Heart left ventricle (tissue), 16 donors: ENCODE results near the gene PAFAH1B2. TPM values are rescaled to one million over a fixed set of nuclear protein-coding genes. Genes with fewer than 3 reads are reported as not detected.

Experiments used
- ATAC-seq, 4 donors: fragments of 200-7000 bp; cut with Tn5 transposase; one replicate each; pipeline ENCODE4 v1.9.1; 2020 to 2022; ENCODE audit warnings: moderate library complexity in 4 of 4, mild to moderate bottlenecking in 3 of 4, moderate number of reproducible peaks in 1 of 4
- DNase-seq, 5 donors: peaks; one replicate each; pipeline ENCODE4 v3.0.0-alpha.2; 2020
- H3K27ac ChIP-seq, 12 donors: fragments of 200-600 bp; sonication (generic) in 4 of 12; one replicate each; pipeline versions ENCODE4 v1.5.0 to v1.8.0; 2016 to 2022; ENCODE audit warnings: mild to moderate bottlenecking in 2 of 12
- H3K27me3 ChIP-seq, 9 donors: fragments of 200-600 bp; sonication (generic) in 2 of 9; one replicate each; pipeline versions ENCODE4 v1.5.1 to v1.8.0; 2016 to 2022; ENCODE audit warnings: mild to moderate bottlenecking in 3 of 9
- H3K36me3 ChIP-seq, 9 donors: fragments of 200-600 bp; sonication (generic) in 2 of 9; one replicate each; pipeline versions ENCODE4 v1.5.0 to v1.8.0; 2018 to 2022; ENCODE audit warnings: mild to moderate bottlenecking in 2 of 9
- H3K4me1 ChIP-seq, 12 donors: fragments of 200-600 bp; sonication (generic) in 4 of 12; one replicate each; pipeline versions ENCODE4 v1.5.0 to v1.8.0; 2016 to 2022; ENCODE audit warnings: mild to moderate bottlenecking in 3 of 12
- H3K4me3 ChIP-seq, 12 donors: fragments of 200-600 bp; sonication (generic) in 4 of 12; one replicate each; pipeline versions ENCODE4 v1.5.0 to v1.8.0; 2017 to 2022; ENCODE audit warnings: mild to moderate bottlenecking in 9 of 12, moderate library complexity in 4 of 12
- H3K9me3 ChIP-seq, 12 donors: fragments of 200-600 bp; sonication (generic) in 4 of 12; one replicate each; pipeline versions ENCODE4 v1.5.0 to v1.8.0; 2016 to 2022; ENCODE audit warnings: mild to moderate bottlenecking in 1 of 12
- POLR2A ChIP-seq, 2 donors: fragments of 450-650 bp; IDR thresholded peaks; one replicate each; pipeline ENCODE4 v1.6.1; 2017; ENCODE audit warnings: antibody characterized with exemption in 2 of 2, mild to moderate bottlenecking in 2 of 2, moderate library complexity in 2 of 2
- WGBS, 4 donors: extraction: QIAGEN DNeasy Blood & Tissue Kit in 2 of 4; methylation state at CpG; one replicate each; pipeline versions ENCODE4 v1.1.5 to v1.1.7; 2013 to 2018; 5-methylcytosine and 5-hydroxymethylcytosine counted together
- intact Hi-C, 10 donors: fragments of 100-400 bp; cut with DNase I; formaldehyde crosslinking; loops; one replicate each; pipeline versions ENCODE4 v1.11.1 to v1.14.2; 2022
- polyA plus RNA-seq, 2 donors: library from polyadenylated mRNA; stranded (reverse); fragments of 200-250 nt; gene quantifications; one replicate each; pipeline ENCODE4 v1.2.3, GENCODE V29; 2013
- total RNA-seq, 9 donors: library from RNA; depleted of rRNA in 2 of 9; stranded (reverse); fragments of >200 nt in 2 of 9; fragmentation: NEBNext Ultra II Directional in 3 of 9; extraction: Animal tissue kit (Norgen Biotek cat#: 25700) in 3 of 9; gene quantifications; one replicate each; pipeline versions ENCODE4 v1.1.0 to v1.2.4, GENCODE V29; 2016 to 2023
- TF ChIP-seq, protein P1 (sequence below), 12 donors: fragments of 200-600 bp; sonication (generic) in 4 of 12; IDR thresholded peaks; one replicate each; pipeline versions ENCODE4 v1.5.0 to v1.8.0; 2018 to 2022; ENCODE audit warnings: antibody characterized with exemption in 12 of 12, mild to moderate bottlenecking in 5 of 12
- donor health status: ischemic (EF 13 %, LVEDD 7.1; RV severe dilation, severe dysfunction).
- donor health status: healthy with polysubstance abuse.
- donor health status: DM: no; HTN: yes; CAD: no.
- donor health status: DM: no; HTN: no; CAD: no.
- donor health status: ischemic (EF 25% LVEDD 6.9; RV normal size, moderate dysfunction).
- donor health status: ischemic (EF 25% LVEDD 5.7; RV mildly dilated, moderate dysfunction).
- donor health status: healthy.
- donor health status: DM: yes; HTN: yes; CAD: no.
- donor health status: ischemic (EF 35%, LVEDD 5.7; RV mildly dilated, moderate dysfunction).
- donor health status: nonischemic (EF 11% LVEDD 7.7; RV severe dilation, severe dysfunction).
- donor health status: DM: yes; HTN: yes; CAD: no.
- donor health status: PGD.
- donor health status: ischemic (EF 29% LVEDD 5.4; RV normal size, mild dysfunction).
- donor health status: nonischemic (EF 23%, LVEDD 6.1; RV moderate dilation, normal function).

Gene PAFAH1B2
- total and polyA plus RNA-seq, 11 donors: 16.7 to 81.1 (median 65.6) TPM

DNA sequence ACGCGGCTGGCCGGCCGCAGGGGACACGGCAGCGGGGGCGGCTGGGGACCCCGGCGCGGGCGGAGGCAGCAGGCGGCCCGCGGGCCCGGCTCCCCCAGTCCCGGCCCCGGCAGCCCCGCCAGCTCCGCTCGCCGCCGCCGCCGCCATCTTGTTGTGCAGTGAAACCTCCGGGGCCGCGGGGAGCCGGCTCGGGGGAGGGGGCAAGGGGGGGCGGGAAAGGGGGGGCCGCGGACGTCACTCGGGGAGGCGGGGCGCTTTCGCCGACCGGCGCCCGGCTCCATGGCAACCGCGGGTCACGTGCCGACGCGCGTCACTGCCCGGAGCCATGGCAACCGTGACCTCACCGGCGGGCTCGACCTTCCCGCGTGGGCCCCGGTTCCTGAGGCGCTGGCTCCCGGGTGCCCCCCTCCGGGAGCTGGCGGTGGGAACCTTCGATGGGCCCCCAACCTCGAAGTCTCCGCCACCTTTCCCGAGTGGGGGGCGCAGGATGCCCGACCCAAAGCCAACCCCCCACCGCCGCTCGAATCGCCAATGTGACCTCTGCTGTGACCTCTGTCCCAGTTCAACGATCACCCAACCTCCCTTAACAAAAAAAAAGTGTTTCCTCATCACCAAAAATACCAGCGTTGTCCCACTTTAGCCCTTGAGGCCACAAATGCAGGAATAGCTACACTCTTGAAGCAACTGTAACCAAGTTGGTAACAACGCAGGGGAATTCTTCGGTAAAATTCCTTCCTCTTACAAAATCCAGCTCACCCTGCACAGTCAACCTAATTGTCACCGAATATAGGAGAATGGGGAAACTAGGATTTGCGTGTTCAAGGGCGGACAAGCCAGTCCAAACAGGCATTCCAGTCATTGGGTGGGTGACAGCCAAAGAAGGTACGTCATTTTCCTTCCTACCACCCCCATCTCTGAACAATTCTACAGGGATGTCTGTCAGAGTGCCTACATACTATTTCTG is 45.5 kb upstream of the PAFAH1B2 start, which contains the start of gene SIK3:
Gene SIK3, minus strand, starts transcription at position 160 of the 964 bp plus-strand sequence. Its CDS starts 13 bp downstream, at position 147.
- WGBS, 4 donors: 1 to 6% (median 2%) methylated on average over 7 to 76 of the region's 78 CpGs
- Histone ChIP-seq H3K27ac (peak within 1 kb of the TSS; percentile 95 to 99 (median 98)), H3K4me1 (peaks cover 0 to 53% (median 44%) of the 10 kb centered on the region in 12 donors), H3K27me3 (no peaks in the 10 kb centered on the region), H3K4me3 (peak within 1 kb of the TSS; percentile 57 to 94 (median 84)), H3K36me3 (no peaks in the 10 kb centered on the region), H3K9me3 (no peaks in the 10 kb centered on the region)
- TF ChIP-seq POLR2A (IDR thresholded peaks at IDR 0.05): peak in 1 of 2 donors; percentile 82
- TF ChIP-seq, protein P1, sequence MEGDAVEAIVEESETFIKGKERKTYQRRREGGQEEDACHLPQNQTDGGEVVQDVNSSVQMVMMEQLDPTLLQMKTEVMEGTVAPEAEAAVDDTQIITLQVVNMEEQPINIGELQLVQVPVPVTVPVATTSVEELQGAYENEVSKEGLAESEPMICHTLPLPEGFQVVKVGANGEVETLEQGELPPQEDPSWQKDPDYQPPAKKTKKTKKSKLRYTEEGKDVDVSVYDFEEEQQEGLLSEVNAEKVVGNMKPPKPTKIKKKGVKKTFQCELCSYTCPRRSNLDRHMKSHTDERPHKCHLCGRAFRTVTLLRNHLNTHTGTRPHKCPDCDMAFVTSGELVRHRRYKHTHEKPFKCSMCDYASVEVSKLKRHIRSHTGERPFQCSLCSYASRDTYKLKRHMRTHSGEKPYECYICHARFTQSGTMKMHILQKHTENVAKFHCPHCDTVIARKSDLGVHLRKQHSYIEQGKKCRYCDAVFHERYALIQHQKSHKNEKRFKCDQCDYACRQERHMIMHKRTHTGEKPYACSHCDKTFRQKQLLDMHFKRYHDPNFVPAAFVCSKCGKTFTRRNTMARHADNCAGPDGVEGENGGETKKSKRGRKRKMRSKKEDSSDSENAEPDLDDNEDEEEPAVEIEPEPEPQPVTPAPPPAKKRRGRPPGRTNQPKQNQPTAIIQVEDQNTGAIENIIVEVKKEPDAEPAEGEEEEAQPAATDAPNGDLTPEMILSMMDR (IDR thresholded peaks at IDR 0.05): peak in 11 of 12 donors; percentile 24 to 74 (median 53)
- intact Hi-C loops: loop anchor here in 6 of 10 donors (2.0 to 10.0 kb wide), 10 partner anchors 54 to 226 kb away; no protein-coding TSS in a partner anchor
- ATAC-seq (peak; percentile 86 to 94 (median 92)), DNase-seq (peak; percentile 95 to 98 (median 97))

DNA sequence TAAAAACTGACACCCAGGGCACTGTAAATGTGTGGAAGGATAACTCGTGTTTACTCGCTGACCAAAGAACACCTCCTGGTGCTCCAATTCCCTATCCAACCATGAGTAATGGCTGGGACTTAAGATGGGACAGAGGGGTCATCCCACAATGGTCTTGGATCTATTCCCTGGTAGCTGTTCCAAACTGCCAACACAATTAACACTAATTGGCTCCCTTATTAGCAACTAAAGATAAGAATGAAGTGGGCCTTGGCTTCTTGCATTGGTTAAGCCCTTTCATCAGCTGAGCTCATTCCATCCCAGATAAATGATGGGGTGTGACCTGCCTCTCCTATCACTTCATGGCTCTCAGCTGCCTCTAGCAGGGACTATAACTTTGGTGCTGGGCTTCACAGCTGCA is 44.4 kb upstream of the PAFAH1B2 start:
- Histone ChIP-seq H3K4me1 (peaks cover 0 to 46% (median 38%) of the 10 kb centered on the region in 12 donors), H3K27me3 (no peaks in the 10 kb centered on the region), H3K4me3 (no peak overlapping the region), H3K9me3 (no peaks in the 10 kb centered on the region), H3K27ac (peak overlapping the region; percentile 95 to 99 (median 98)), H3K36me3 (no peaks in the 10 kb centered on the region)
- intact Hi-C loops: loop anchor here in 6 of 10 donors (2.0 to 10.0 kb wide), 12 partner anchors 55 to 309 kb away; partner anchors contain the start of gene APOA5 (in 1 of the 6)
- ATAC-seq: no peak
- WGBS, 4 donors: 44 to 81% (median 52%) methylated on average over 2 of the region's 2 CpGs
- no peak for TF ChIP-seq POLR2A (IDR thresholded peaks at IDR 0.05)
- TF ChIP-seq, protein P1 (IDR thresholded peaks at IDR 0.05): no peak
- DNase-seq: no peak

DNA sequence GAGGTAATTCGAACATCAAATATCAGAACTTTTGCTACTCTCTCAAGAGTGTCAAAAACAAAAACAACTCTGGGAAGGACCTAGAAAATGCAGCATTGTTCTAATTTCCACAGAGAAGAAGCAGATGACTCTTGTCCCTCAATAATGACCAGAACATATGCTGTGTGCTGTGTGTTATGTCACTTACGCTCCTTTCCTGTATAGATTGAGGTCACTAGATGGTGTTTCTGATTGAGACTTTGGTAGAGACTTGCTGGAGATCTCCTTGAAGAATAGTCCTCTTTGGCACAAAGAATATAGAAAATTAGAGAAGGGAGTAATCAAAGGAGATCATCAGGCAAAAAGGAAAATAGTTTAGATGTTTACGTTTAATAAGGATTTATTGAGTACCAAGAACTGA is 43.5 kb upstream of the PAFAH1B2 start:
- H3K27ac ChIP-seq: peak overlapping the region in 8 of 12 donors; percentile 96 to 99 (median 98)
- no peak for ATAC-seq
- intact Hi-C loops: loop anchor here in 3 of 10 donors (2.0 to 10.0 kb wide), 2 partner anchors 124 to 310 kb away; partner anchors contain the start of gene APOA5 (in 1 of the 3)
- WGBS, 4 donors: 76 to 89% (median 78%) methylated on average over 3 of the region's 3 CpGs
- H3K36me3 ChIP-seq: no peaks in the 10 kb centered on the region
- no peaks in the 10 kb centered on the region for H3K27me3 ChIP-seq
- H3K9me3 ChIP-seq: no peaks in the 10 kb centered on the region
- TF ChIP-seq, protein P1 (IDR thresholded peaks at IDR 0.05): no peak
- no peak for TF ChIP-seq POLR2A (IDR thresholded peaks at IDR 0.05)
- DNase-seq: no peak
- H3K4me1 ChIP-seq: peaks cover 0 to 37% (median 30%) of the 10 kb centered on the region in 12 donors
- no peak overlapping the region for H3K4me3 ChIP-seq
